Measurements from ENCODE around the gene GGACT.

The GGACT gene

GRCh38 chr13:100573121-100573520 is 15.5 kb downstream of the GGACT start:
- Histone ChIP-seq H3K79me2 (ENCODE audit: insufficient read depth, low read length) (no peaks in the 10 kb centered on the region), H3K27ac (ENCODE audit: low read length) (no peak overlapping the region), H3K27me3 (ENCODE audit: insufficient read depth, low read length, poor library complexity) (no peaks in the 10 kb centered on the region), H3K9ac (ENCODE audit: low read depth, low read length) (no peak overlapping the region), H2AFZ (ENCODE audit: low read depth, low read length) (no peak overlapping the region), H3K4me2 (ENCODE audit: insufficient read depth, low read length) (no peak overlapping the region), H3K4me3 (ENCODE audit: low read depth in 1 of 2, low read length in 2 of 2) (no peak overlapping the region), H3K36me3 (ENCODE audit: insufficient read depth, low read length) (no peaks in the 10 kb centered on the region), H3K4me1 (ENCODE audit: insufficient read depth, low read length) (peaks cover 7% of the 10 kb centered on the region; the same call in 1 of the 2 replicates), H4K20me1 (ENCODE audit: insufficient read depth, low read length) (no peaks in the 10 kb centered on the region), H3K9me3 (ENCODE audit: insufficient read depth, low read length, severe bottlenecking) (no peaks in the 10 kb centered on the region)
- DNase-seq (peak; percentile 68), ATAC-seq (ENCODE audit: insufficient read depth, low read depth) (peak; percentile 96)
- TF ChIP-seq EZH2 (IDR thresholded peaks at IDR 0.05; ENCODE audit: borderline replicate concordance, low read depth, low read length, severe bottlenecking) = no peak
- peak; percentile 90 for TF ChIP-seq CTCF (IDR thresholded peaks at IDR 0.05; ENCODE audit: borderline replicate concordance, extremely low read depth, low read length, poor library complexity, severe bottlenecking)

- no peaks in the 10 kb centered on the region for H3K79me2 ChIP-seq (ENCODE audit: insufficient read depth, low read length)
- no peak for DNase-seq
Measured at GRCh38 chr13:100566543-100566942, 22.0 kb downstream of the GGACT start.

GRCh38 chr13:100565286-100565685 is 23.3 kb downstream of the GGACT start:
- H2AFZ ChIP-seq (ENCODE audit: low read depth, low read length) = no peak overlapping the region
- no peak overlapping the region for H3K27ac ChIP-seq (ENCODE audit: low read length)
- ATAC-seq (ENCODE audit: insufficient read depth, low read depth) = peak; percentile 70
- H3K27me3 ChIP-seq (ENCODE audit: insufficient read depth, low read length, poor library complexity) = no peaks in the 10 kb centered on the region
- no peak overlapping the region for H3K4me3 ChIP-seq (ENCODE audit: low read depth in 1 of 2, low read length in 2 of 2)
- no peak overlapping the region for H3K9ac ChIP-seq (ENCODE audit: low read depth, low read length)
- H3K79me2 ChIP-seq (ENCODE audit: insufficient read depth, low read length) = no peaks in the 10 kb centered on the region
- peak; percentile 20 for DNase-seq
- TF ChIP-seq EZH2 (IDR thresholded peaks at IDR 0.05; ENCODE audit: borderline replicate concordance, low read depth, low read length, severe bottlenecking) (no peak), CTCF (IDR thresholded peaks at IDR 0.05; ENCODE audit: borderline replicate concordance, extremely low read depth, low read length, poor library complexity, severe bottlenecking) (peak; percentile 11)
- no peaks in the 10 kb centered on the region for H3K4me1 ChIP-seq (ENCODE audit: insufficient read depth, low read length)
- no peaks in the 10 kb centered on the region for H3K36me3 ChIP-seq (ENCODE audit: insufficient read depth, low read length)
- no peak overlapping the region for H3K4me2 ChIP-seq (ENCODE audit: insufficient read depth, low read length)
- H3K9me3 ChIP-seq (ENCODE audit: insufficient read depth, low read length, severe bottlenecking) = peaks cover 4% of the 10 kb centered on the region
- H4K20me1 ChIP-seq (ENCODE audit: insufficient read depth, low read length) = no peaks in the 10 kb centered on the region

More at GRCh38 chr13:100566543-100566942, 22.0 kb downstream of the GGACT start:
- H3K4me3 ChIP-seq (ENCODE audit: low read depth in 1 of 2, low read length in 2 of 2) = no peak overlapping the region
- H3K9me3 ChIP-seq (ENCODE audit: insufficient read depth, low read length, severe bottlenecking) = peaks cover 4% of the 10 kb centered on the region
- H3K27ac ChIP-seq (ENCODE audit: low read length) = no peak overlapping the region
- no peak overlapping the region for H3K9ac ChIP-seq (ENCODE audit: low read depth, low read length)
- no peak for ATAC-seq (ENCODE audit: insufficient read depth, low read depth)
- no peaks in the 10 kb centered on the region for H4K20me1 ChIP-seq (ENCODE audit: insufficient read depth, low read length)
- H3K36me3 ChIP-seq (ENCODE audit: insufficient read depth, low read length) = no peaks in the 10 kb centered on the region
- H3K4me2 ChIP-seq (ENCODE audit: insufficient read depth, low read length) = no peak overlapping the region
- TF ChIP-seq CTCF (IDR thresholded peaks at IDR 0.05; ENCODE audit: borderline replicate concordance, extremely low read depth, low read length, poor library complexity, severe bottlenecking) (no peak), EZH2 (IDR thresholded peaks at IDR 0.05; ENCODE audit: borderline replicate concordance, low read depth, low read length, severe bottlenecking) (no peak)
- no peaks in the 10 kb centered on the region for H3K4me1 ChIP-seq (ENCODE audit: insufficient read depth, low read length)
- H2AFZ ChIP-seq (ENCODE audit: low read depth, low read length) = no peak overlapping the region
- H3K27me3 ChIP-seq (ENCODE audit: insufficient read depth, low read length, poor library complexity) = no peaks in the 10 kb centered on the region
